GM23248 (cell line): ENCODE data around the gene MPG.

Experiments used
- EZH2 ChIP-seq: fragments of 200-600 bp; sonication (generic); IDR thresholded peaks from 2 replicates; pipeline ENCODE4 v1.6.1; 2018; ENCODE audit warnings: antibody characterized with exemption, mild to moderate bottlenecking; ENCODE audit not compliant: insufficient read depth, poor library complexity, severe bottlenecking
- EZH2phosphoT487 ChIP-seq: fragments of 200-600 bp; sonication (generic); IDR thresholded peaks from 2 replicates; pipeline ENCODE4 v1.6.1; 2018; ENCODE audit warnings: antibody characterized with exemption, moderate library complexity, mild to moderate bottlenecking, low read depth; ENCODE audit not compliant: insufficient read depth

- TF ChIP-seq EZH2: no peak
- no peak for TF ChIP-seq EZH2phosphoT487
These were observed 6.8 kb upstream of the MPG start for GRCh38 chr16:71210-71539.
